ENCODE results near the gene UBE2F.
A peak's percentile ranks its signal among the peaks of the same experiment; 100 is the strongest.
"Not testable (repeated sequence)": the region's sequence is repeated elsewhere in the genome, so short reads cannot be mapped to it uniquely, and the experiment has no call there.

UBE2F gene

GRCh38 chr2:238039151-238039550, 72.3 kb downstream of the UBE2F start:
- intact Hi-C loops (cut with DNase I): no loop called here
- DNase-seq: no peak

- intact Hi-C loops (cut with DNase I): no loop called here
- peak in 2 of 10 donors; percentile 61 to 79 for DNase-seq
Measured at GRCh38 chr2:238039985-238040384, 73.2 kb downstream of the UBE2F start.

GRCh38 chr2:238040918-238041317, 74.1 kb downstream of the UBE2F start:
- intact Hi-C loops (cut with DNase I): no loop called here
- peak in 1 of 10 donors; percentile 79 for DNase-seq

- intact Hi-C loops (cut with DNase I): no loop called here
- DNase-seq: peak in 1 of 10 donors; percentile 70
Measured at GRCh38 chr2:238042090-238042489, 75.3 kb downstream of the UBE2F start.

GRCh38 chr2:238042849-238043584, 76.2 kb downstream of the UBE2F start:
- DNase-seq: peak in 1 of 10 donors; percentile 67
- intact Hi-C loops (cut with DNase I): no loop called here

- intact Hi-C loops (cut with DNase I): no loop called here
- no peak for DNase-seq
Measured at GRCh38 chr2:238043851-238044250, 77.0 kb downstream of the UBE2F start.

- DNase-seq: no peak
- intact Hi-C loops (cut with DNase I): no loop called here
Measured at GRCh38 chr2:238045575-238045974, 78.8 kb downstream of the UBE2F start.

- DNase-seq: no peak
- intact Hi-C loops (cut with DNase I): no loop called here
Measured at GRCh38 chr2:238046725-238047270, 80.0 kb downstream of the UBE2F start.

- intact Hi-C loops (cut with DNase I): no loop called here
- DNase-seq: no peak
Measured at GRCh38 chr2:238053191-238053776, 86.5 kb downstream of the UBE2F start.

- no peak for DNase-seq
- intact Hi-C loops (cut with DNase I): no loop called here
Measured at GRCh38 chr2:238055841-238056240, 89.0 kb downstream of the UBE2F start.

- intact Hi-C loops (cut with DNase I); DNase-seq: not testable (repeated sequence)
Measured at GRCh38 chr2:238057696-238058575, 91.1 kb downstream of the UBE2F start.

- intact Hi-C loops (cut with DNase I): no loop called here
- DNase-seq: no peak
Measured at GRCh38 chr2:238059505-238059904, 92.7 kb downstream of the UBE2F start.

GRCh38 chr2:238060096-238060541, 93.3 kb downstream of the UBE2F start:
- intact Hi-C loops (cut with DNase I): loop anchor here (2.0 kb wide), 1 partner anchor 93 kb away; the partner anchor contains the start of gene UBE2F
- no peak for DNase-seq

GRCh38 chr2:238060542-238061314, 93.9 kb downstream of the UBE2F start, which contains the start of gene SCLY:
TSS of gene SCLY (plus strand) at chr2:238061001. CDS start at chr2:238061055, 54 bp downstream.
- peak; percentile 97 to 100 (median 98) for DNase-seq
- intact Hi-C loops (cut with DNase I): loop anchor here (2.0 kb wide), 1 partner anchor 94 kb away; the partner anchor contains the start of gene UBE2F

- intact Hi-C loops (cut with DNase I): loop anchor here (2.0 kb wide), 1 partner anchor 95 kb away; the partner anchor contains the start of gene UBE2F
Measured at GRCh38 chr2:238061315-238062202, 94.7 kb downstream of the UBE2F start.

GRCh38 chr2:238063414-238064189, 96.8 kb downstream of the UBE2F start:
- intact Hi-C loops (cut with DNase I): no loop called here
- DNase-seq: no peak

More at GRCh38 chr2:238061315-238062202, 94.7 kb downstream of the UBE2F start:
- DNase-seq: peak in 5 of 10 donors; percentile 25 to 87 (median 33)

GRCh38 chr2:238064376-238064775, 97.6 kb downstream of the UBE2F start:
- no peak for DNase-seq
- intact Hi-C loops (cut with DNase I): no loop called here

Data from posterior cingulate gyrus (tissue), 11 donors.